Body of pancreas (tissue), 4 donors: Measurements from ENCODE around the gene EOLA1. TPM values are rescaled to one million over a fixed set of nuclear protein-coding genes. Genes with fewer than 3 reads are reported as not detected.
"Not testable (repeated sequence)": the region's sequence is repeated elsewhere in the genome, so short reads cannot be mapped to it uniquely, and the experiment has no call there.

Experiments
- ATAC-seq: fragments of 150-250 bp; one replicate; pipeline ENCODE4 v1.9.1; 2016
- DNase-seq, 4 donors: peaks; one replicate each; pipeline ENCODE4 v3.0.0-alpha.2; 2019
- H3K27ac ChIP-seq, 4 donors: fragments of 200-600 bp; sonication (generic); 1 replicate in 3 of 4; 2 replicates in 1 of 4; pipeline versions ENCODE4 v1.5.1 to v1.6.1; 2016 to 2019; ENCODE audit warnings: mild to moderate bottlenecking in 1 of 4, mixed read lengths in 1 of 4, moderate library complexity in 1 of 4
- H3K27me3 ChIP-seq, 2 donors: fragments of 200-600 bp; sonication (generic); one replicate each; pipeline ENCODE4 v1.6.0; 2016; ENCODE audit warnings: mild to moderate bottlenecking in 1 of 2
- H3K36me3 ChIP-seq, 2 donors: fragments of 200-600 bp; sonication (generic); replicated peaks in 1 of 2; 2 replicates each; pipeline ENCODE4 v1.5.1; 2016; ENCODE audit warnings: low read depth in 2 of 2; ENCODE audit not compliant: insufficient read depth in 1 of 2
- H3K4me1 ChIP-seq: fragments of 200-600 bp; sonication (generic); one replicate; pipeline ENCODE4 v1.6.0; 2016
- H3K4me3 ChIP-seq, 2 donors: fragments of 200-600 bp; sonication (generic); 1 replicate in 1 of 2; 2 replicates in 1 of 2; pipeline ENCODE4 v1.5.1; 2016 to 2019
- H3K9me3 ChIP-seq, 3 donors: fragments of 200-600 bp; sonication (generic); 1 replicate in 2 of 3; 2 replicates in 1 of 3; pipeline ENCODE4 v1.5.1; 2016
- CTCF ChIP-seq, 7 experiments: fragments of 450-650 bp in 4 of 7; fragments of 200-600 bp in 3 of 7; sonication (generic) in 3 of 7; IDR thresholded peaks; one replicate each; pipeline ENCODE4 v1.5.1; 2016 to 2019; ENCODE audit warnings: antibody characterized with exemption in 7 of 7
- POLR2A ChIP-seq, 3 donors: fragments of 450-650 bp; IDR thresholded peaks; one replicate each; pipeline ENCODE4 v1.6.1; 2016; ENCODE audit warnings: antibody characterized with exemption in 3 of 3, mild to moderate bottlenecking in 2 of 3
- WGBS, 2 donors: methylation state at CpG; one replicate each; pipeline ENCODE4 v1.1.5; 2017; 5-methylcytosine and 5-hydroxymethylcytosine counted together
- intact Hi-C: fragments of 100-400 bp; cut with DNase I; formaldehyde crosslinking; loops from one replicate; pipeline ENCODE4 v1.15.1; 2023
- total RNA-seq, 2 donors: library from RNA; depleted of rRNA; stranded (reverse); fragments of >200 nt; gene quantifications; one replicate each; pipeline ENCODE4 v1.1.0, GENCODE V29; 2016

Gene EOLA1
- total RNA-seq, 2 donors from 2014 or later: 7.8 to 8.2 TPM

GRCh38 chrX:149539283-149540130 is 1.3 kb upstream of the EOLA1 start:
- Histone ChIP-seq H3K9me3 (no peaks in the 10 kb centered on the region), H3K27me3 (no peaks in the 10 kb centered on the region), H3K27ac (peak overlapping the region; percentile 78 to 98 (median 83)), H3K4me1 (peaks cover 5% of the 10 kb centered on the region), H3K36me3 (no peaks in the 10 kb centered on the region), H3K4me3 (peak overlapping the region in 1 of 2 donors; percentile 10)
- DNase-seq (peak; percentile 87 to 93 (median 90)), ATAC-seq (peak; percentile 67)
- 0% methylated on average over 12 to 22 of the region's 34 CpGs for WGBS, 2 donors
- intact Hi-C loops: no loop called here
- TF ChIP-seq POLR2A (IDR thresholded peaks at IDR 0.05): peak in 1 of 3 donors; percentile 29
- no peak for TF ChIP-seq CTCF (IDR thresholded peaks at IDR 0.05)

- peak; percentile 93 to 96 (median 96) for DNase-seq
- ATAC-seq: peak; percentile 74
- WGBS, 2 donors: 0% methylated on average over 7 of the region's 24 CpGs; no CpG with 5 or more reads in 1 of the 2 donors
- no peak for TF ChIP-seq POLR2A (IDR thresholded peaks at IDR 0.05)
- TF ChIP-seq CTCF (IDR thresholded peaks at IDR 0.05): no peak
- H3K9me3 ChIP-seq: no peaks in the 10 kb centered on the region
- H3K4me1 ChIP-seq: peaks cover 5% of the 10 kb centered on the region
- H3K27ac ChIP-seq: peak overlapping the region; percentile 79 to 98 (median 92)
- H3K27me3 ChIP-seq: no peaks in the 10 kb centered on the region
- intact Hi-C loops: no loop called here
- H3K36me3 ChIP-seq: no peaks in the 10 kb centered on the region
- no peak overlapping the region for H3K4me3 ChIP-seq
These were observed 636 bp upstream of the EOLA1 start for GRCh38 chrX:149540131-149540620.

GRCh38 chrX:149541521-149542047 is 772 bp downstream of the EOLA1 start:
- ATAC-seq (no peak), DNase-seq (peak in 1 of 4 donors; percentile 31)
- TF ChIP-seq POLR2A (IDR thresholded peaks at IDR 0.05) (no peak), CTCF (IDR thresholded peaks at IDR 0.05) (no peak)
- H3K4me1 ChIP-seq: peaks cover 5% of the 10 kb centered on the region
- H3K27me3 ChIP-seq: no peaks in the 10 kb centered on the region
- peak overlapping the region; percentile 30 to 36 for H3K4me3 ChIP-seq
- H3K36me3 ChIP-seq: no peaks in the 10 kb centered on the region
- intact Hi-C loops: no loop called here
- peak overlapping the region; percentile 79 to 98 (median 92) for H3K27ac ChIP-seq
- no peaks in the 10 kb centered on the region for H3K9me3 ChIP-seq
- 4% methylated on average over 13 of the region's 13 CpGs; no CpG with 5 or more reads in 1 of the 2 donors for WGBS, 2 donors

- H3K27ac ChIP-seq, H3K27me3 ChIP-seq, H3K4me1 ChIP-seq, ATAC-seq, H3K9me3 ChIP-seq, intact Hi-C loops, H3K36me3 ChIP-seq, H3K4me3 ChIP-seq: not testable (repeated sequence)
- WGBS, 2 donors: 74% methylated on average over 6 of the region's 29 CpGs; no CpG with 5 or more reads in 1 of the 2 donors
- peak in 1 of 4 donors; percentile 32 for DNase-seq
These were observed 5.0 kb downstream of the EOLA1 start for GRCh38 chrX:149545545-149546543.

- H3K4me1 ChIP-seq, ATAC-seq, H3K4me3 ChIP-seq, H3K27me3 ChIP-seq, H3K27ac ChIP-seq, DNase-seq, intact Hi-C loops, H3K9me3 ChIP-seq, H3K36me3 ChIP-seq: not testable (repeated sequence)
- 83% methylated on average over 1 of the region's 1 CpG; no CpG with 5 or more reads in 1 of the 2 donors for WGBS, 2 donors
These were observed 6.2 kb downstream of the EOLA1 start for GRCh38 chrX:149546962-149547361.

GRCh38 chrX:149547782-149548181 is 7.0 kb downstream of the EOLA1 start:
- not testable (repeated sequence) for DNase-seq
- no CpG with 5 or more reads among the region's 3 CpGs for WGBS, 2 donors

GRCh38 chrX:149549701-149550100 is 8.9 kb downstream of the EOLA1 start, which contains the start of gene HSFX3:
Gene HSFX3 (minus strand): TSS chrX:149549924. CDS start chrX:149549852, 72 bp downstream.
- WGBS, 2 donors: no CpG with 5 or more reads among the region's 6 CpGs
- intact Hi-C loops, ATAC-seq: not testable (repeated sequence)

More at GRCh38 chrX:149547782-149548181, 7.0 kb downstream of the EOLA1 start:
- H3K36me3 ChIP-seq, H3K27ac ChIP-seq, H3K9me3 ChIP-seq, intact Hi-C loops, ATAC-seq, H3K27me3 ChIP-seq, H3K4me3 ChIP-seq, H3K4me1 ChIP-seq: not testable (repeated sequence)

GRCh38 chrX:149550454-149550853 is 9.6 kb downstream of the EOLA1 start:
- H3K4me3 ChIP-seq, H3K36me3 ChIP-seq, intact Hi-C loops, H3K4me1 ChIP-seq, ATAC-seq, H3K27me3 ChIP-seq, H3K9me3 ChIP-seq, DNase-seq, H3K27ac ChIP-seq: not testable (repeated sequence)
- WGBS, 2 donors: 60% methylated on average over 1 of the region's 1 CpG; no CpG with 5 or more reads in 1 of the 2 donors

More at GRCh38 chrX:149549701-149550100, 8.9 kb downstream of the EOLA1 start, which contains the start of gene HSFX3:
- H3K36me3 ChIP-seq, H3K4me3 ChIP-seq, H3K4me1 ChIP-seq, H3K9me3 ChIP-seq, DNase-seq, H3K27ac ChIP-seq, H3K27me3 ChIP-seq: not testable (repeated sequence)
